GM12891 (cell line): ENCODE data around the gene KLLN.

Experiments
- POLR2A ChIP-seq: IDR thresholded peaks from 2 replicates; pipeline ENCODE4 v1.6.1; 2011; ENCODE audit warnings: low read depth, low read length, control low read depth
- POLR2AphosphoS5 ChIP-seq: IDR thresholded peaks from 2 replicates; pipeline ENCODE4 v1.6.1; 2011; ENCODE audit warnings: low read depth, low read length, control low read depth
- TAF1 ChIP-seq: IDR thresholded peaks from 2 replicates; pipeline ENCODE4 v1.6.1; 2011; ENCODE audit warnings: low read depth, low read length, control low read depth

- TF ChIP-seq POLR2A (no peak), POLR2AphosphoS5 (no peak), TAF1 (no peak)
Observed at GRCh38 chr10:87886635-87887034, 23.3 kb upstream of the KLLN start.
